T-cell (primary cell): ENCODE data around the gene LRP1. TPM values are rescaled to one million over a fixed set of nuclear protein-coding genes. Genes with fewer than 3 reads are reported as not detected.

ENCODE experiments used
- ATAC-seq, 4 experiments: fragments of 200-7000 bp in 3 of 4; fragments of 150-1000 bp in 1 of 4; cut with Tn5 transposase; replicated peaks in 1 of 4; 1 replicate in 3 of 4; 2 replicates in 1 of 4; pipeline ENCODE4 v1.10.0; 2021; ENCODE audit warnings: moderate library complexity in 3 of 4, mild to moderate bottlenecking in 2 of 4, moderate number of reproducible peaks in 1 of 4
- CTCF ChIA-PET, 2 donors: fragments of 300-600 bp; sonication (Branson Sonifier 250); formaldehyde crosslinking; loops; one replicate each; lab custom pipeline; 2022; ENCODE audit warnings: antibody characterized with exemption in 2 of 2; lab: Charles Lee
- POLR2A ChIA-PET, 2 donors: fragments of 300-600 bp; sonication (Branson Sonifier 250); formaldehyde crosslinking; loops; one replicate each; lab custom pipeline; 2022; ENCODE audit warnings: antibody characterized with exemption in 2 of 2; lab: Charles Lee
- DNase-seq, 35 experiments: peaks; one replicate each; pipeline versions ENCODE4 v3.0.0 to v3.0.0-alpha.2; 2013 to 2023
- H3K27ac ChIP-seq: one replicate; pipeline ENCODE4 v1.5.1; 2013; ENCODE audit warnings: low read length
- H3K27me3 ChIP-seq, 2 experiments: replicated peaks in 1 of 2; 1 replicate in 1 of 2; 2 replicates in 1 of 2; pipeline versions ENCODE4 v1.6.1 to v1.7.0; 2013; ENCODE audit warnings: low read length in 1 of 2, mixed read lengths in 1 of 2; ENCODE audit not compliant: control insufficient read depth in 2 of 2, insufficient read depth in 2 of 2; ENCODE audit errors: extremely low read depth in 1 of 2
- H3K36me3 ChIP-seq, 2 donors: 1 replicate in 1 of 2; 2 replicates in 1 of 2; pipeline versions ENCODE4 v1.6.1 to v1.7.0; 2013; ENCODE audit warnings: low read length in 1 of 2; ENCODE audit not compliant: control insufficient read depth in 2 of 2, insufficient read depth in 1 of 2; ENCODE audit errors: extremely low read depth in 1 of 2
- H3K4me1 ChIP-seq, 2 experiments: 1 replicate in 1 of 2; 2 replicates in 1 of 2; pipeline versions ENCODE4 v1.6.1 to v1.7.0; 2013; ENCODE audit warnings: low read length in 2 of 2, mixed read lengths in 1 of 2; ENCODE audit not compliant: insufficient read depth in 2 of 2, control insufficient read depth in 1 of 2; ENCODE audit errors: extremely low read depth in 1 of 2
- H3K4me3 ChIP-seq, 2 donors: 1 replicate in 1 of 2; 2 replicates in 1 of 2; pipeline versions ENCODE4 v1.5.1 to v1.7.0; 2013; ENCODE audit warnings: mild to moderate bottlenecking in 2 of 2, low read length in 1 of 2, moderate library complexity in 1 of 2; ENCODE audit not compliant: control insufficient read depth in 1 of 2; ENCODE audit errors: extremely low read depth in 1 of 2
- H3K9me3 ChIP-seq: 2 replicates; pipeline ENCODE4 v1.7.0; 2013
- H3K27ac Mint-ChIP-seq, 2 donors: one replicate each; pipeline ENCODE4 v1.8.0; 2020 to 2021; ENCODE audit warnings: mild to moderate bottlenecking in 2 of 2, mixed read lengths in 2 of 2
- H3K27me3 Mint-ChIP-seq, 2 donors: one replicate each; pipeline ENCODE4 v1.8.0; 2021 to 2022; ENCODE audit warnings: mixed read lengths in 2 of 2
- H3K36me3 Mint-ChIP-seq: one replicate; pipeline ENCODE4 v1.8.0; 2021; ENCODE audit warnings: mixed read lengths
- H3K4me1 Mint-ChIP-seq, 3 donors: one replicate each; pipeline ENCODE4 v1.8.0; 2020 to 2022; ENCODE audit warnings: mixed read lengths in 3 of 3, mild to moderate bottlenecking in 1 of 3
- H3K4me3 Mint-ChIP-seq, 3 donors: one replicate each; pipeline ENCODE4 v1.8.0; 2020 to 2022; ENCODE audit warnings: mild to moderate bottlenecking in 3 of 3, mixed read lengths in 3 of 3, moderate library complexity in 3 of 3
- H3K9me3 Mint-ChIP-seq, 3 donors: one replicate each; pipeline ENCODE4 v1.8.0; 2020 to 2022; ENCODE audit warnings: mixed read lengths in 3 of 3
- WGBS: methylation state at CpG from one replicate; pipeline ENCODE4 v1.1.5; 2013; ENCODE audit warnings: missing lambda C conversion rate; ENCODE audit not compliant: insufficient coverage; 5-methylcytosine and 5-hydroxymethylcytosine counted together
- total RNA-seq, 35 experiments: library from RNA in 6 of 35; stranded (reverse) in 6 of 35; fragments of 120-200 nt in 1 of 35; gene quantifications; one replicate each; pipeline versions ENCODE4 v1.2.1 to v1.2.4 and lab custom pipeline; 2013 to 2026

The LRP1 gene
- total RNA-seq, 5 donors from 2014 or later (not counting 1 experiment from before 2014, with no cell fraction given): 5.9 to 8.1 (median 7.7) TPM

DNA sequence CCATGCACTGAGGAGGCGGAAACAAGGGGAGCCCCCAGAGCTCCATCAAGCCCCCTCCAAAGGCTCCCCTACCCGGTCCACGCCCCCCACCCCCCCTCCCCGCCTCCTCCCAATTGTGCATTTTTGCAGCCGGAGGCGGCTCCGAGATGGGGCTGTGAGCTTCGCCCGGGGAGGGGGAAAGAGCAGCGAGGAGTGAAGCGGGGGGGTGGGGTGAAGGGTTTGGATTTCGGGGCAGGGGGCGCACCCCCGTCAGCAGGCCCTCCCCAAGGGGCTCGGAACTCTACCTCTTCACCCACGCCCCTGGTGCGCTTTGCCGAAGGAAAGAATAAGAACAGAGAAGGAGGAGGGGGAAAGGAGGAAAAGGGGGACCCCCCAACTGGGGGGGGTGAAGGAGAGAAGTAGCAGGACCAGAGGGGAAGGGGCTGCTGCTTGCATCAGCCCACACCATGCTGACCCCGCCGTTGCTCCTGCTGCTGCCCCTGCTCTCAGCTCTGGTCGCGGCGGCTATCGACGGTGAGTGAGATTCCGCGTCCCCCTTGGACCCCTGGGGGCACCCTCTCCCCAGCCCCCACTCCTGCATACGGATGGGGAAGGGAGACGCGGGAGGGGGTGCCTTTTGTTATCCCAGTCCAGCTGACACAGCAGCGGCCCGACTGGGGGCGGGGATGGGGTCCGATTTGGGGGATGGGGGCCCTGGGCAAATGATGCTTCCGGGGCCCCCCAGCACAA lies 400 bp downstream of the LRP1 start:
- Histone ChIP-seq H3K4me3 (peak overlapping the region; percentile 38 to 91), H3K27ac (no peak overlapping the region), H3K4me1 (peaks cover 3 to 23% of the 10 kb centered on the region in 2 experiments), H3K36me3 (no peaks in the 10 kb centered on the region), H3K27me3 (peaks cover 2 to 23% of the 10 kb centered on the region in 2 experiments), H3K9me3 (no peaks in the 10 kb centered on the region)
- peak overlapping the region; percentile 47 to 88 (median 85) for H3K4me3 Mint-ChIP-seq
- DNase-seq (no peak), ATAC-seq (no peak)
- no peaks in the 10 kb centered on the region for H3K36me3 Mint-ChIP-seq
- no peak overlapping the region for H3K27ac Mint-ChIP-seq
- CTCF ChIA-PET: interaction anchor here (0.5 to 1.9 kb wide), 10 partner anchors 17 to 860 kb away, joined by 3 to 11 read pairs (median 4); partner anchors contain the start of genes NEMP1 (in 1 of the 2) and STAT6 (in 1 of the 2)
- POLR2A ChIA-PET: interaction anchor here (0.6 to 0.8 kb wide), 5 partner anchors 17 to 1418 kb away, joined by 3 to 7 read pairs (median 4); partner anchors contain the start of gene STAT6 (in 1 of the 2)
- H3K9me3 Mint-ChIP-seq: no peaks in the 10 kb centered on the region
- H3K27me3 Mint-ChIP-seq: peaks cover 0 to 3% of the 10 kb centered on the region in 2 donors
- whole genome bisulfite sequencing: no CpG with 5 or more reads among the region's 35 CpGs
- H3K4me1 Mint-ChIP-seq: peaks cover 8 to 18% (median 15%) of the 10 kb centered on the region in 3 donors

DNA sequence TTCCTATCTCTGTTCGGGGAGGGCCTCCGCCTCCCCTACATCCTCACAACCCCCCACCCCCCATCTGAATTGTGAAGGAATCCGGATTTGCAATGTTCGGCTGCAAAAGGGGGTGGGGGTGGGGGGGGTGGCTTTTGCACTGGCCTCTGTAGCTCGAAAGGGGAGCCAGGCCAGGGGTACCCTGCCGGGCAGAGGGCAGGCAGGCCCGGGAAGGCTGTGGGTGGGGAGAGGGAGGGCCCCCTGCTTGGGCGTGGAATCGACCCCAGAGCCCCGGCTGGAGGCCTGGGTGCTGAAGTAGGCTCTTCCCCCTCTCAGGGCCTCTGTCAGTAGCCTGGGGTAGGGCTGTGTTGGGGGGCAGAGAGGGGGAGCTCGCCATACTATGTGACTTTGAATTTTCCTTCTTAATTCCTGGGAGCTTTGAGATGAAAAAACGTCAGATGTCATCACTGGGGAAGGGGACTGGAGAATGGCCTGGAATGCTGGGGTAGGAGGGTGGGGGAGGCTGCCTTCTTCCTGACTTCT lies 1.1 kb downstream of the LRP1 start:
- peaks cover 3 to 14% (median 12%) of the 10 kb centered on the region in 3 donors for H3K4me1 Mint-ChIP-seq
- Histone ChIP-seq H3K4me3 (no peak overlapping the region), H3K27me3 (peaks cover 2 to 23% of the 10 kb centered on the region in 2 experiments), H3K36me3 (no peaks in the 10 kb centered on the region), H3K9me3 (no peaks in the 10 kb centered on the region), H3K4me1 (peaks cover 3 to 23% of the 10 kb centered on the region in 2 experiments), H3K27ac (no peak overlapping the region)
- H3K27me3 Mint-ChIP-seq: peaks cover 0 to 2% of the 10 kb centered on the region in 2 donors
- ChIA-PET CTCF (interaction anchor here (0.6 to 1.9 kb wide), 2 partner anchors 60 to 118 kb away, joined by 3 to 5 read pairs; no protein-coding TSS in a partner anchor), POLR2A (interaction anchor here in 1 of 2 donors (0.6 kb wide), 1 partner anchor 18 kb away, joined by 3 read pairs; no protein-coding TSS in a partner anchor)
- H3K36me3 Mint-ChIP-seq: no peaks in the 10 kb centered on the region
- DNase-seq (no peak), ATAC-seq (no peak)
- no peaks in the 10 kb centered on the region for H3K9me3 Mint-ChIP-seq
- WGBS: 65% methylated on average over 4 of the region's 12 CpGs
- no peak overlapping the region for H3K27ac Mint-ChIP-seq
- peak overlapping the region; percentile 61 to 88 (median 70) for H3K4me3 Mint-ChIP-seq

DNA sequence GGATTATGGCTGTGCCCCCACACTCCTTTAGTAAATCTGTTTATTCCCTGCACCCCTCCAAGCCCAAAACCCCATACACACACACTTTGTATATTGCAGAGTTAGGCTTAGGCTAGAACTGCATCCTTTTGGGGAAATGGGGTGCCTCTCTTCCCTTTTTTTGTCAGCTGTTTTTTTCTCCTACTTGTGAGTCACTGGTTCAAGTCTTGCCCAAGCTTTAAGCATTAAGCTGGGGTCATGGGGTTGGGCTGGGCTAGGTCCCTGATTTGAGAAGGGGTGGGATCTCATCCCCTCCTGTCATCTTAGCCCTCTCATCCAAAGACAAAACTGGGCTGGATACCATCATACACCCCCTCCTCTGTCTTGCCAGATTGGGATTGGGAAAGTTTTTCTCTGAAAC lies 1.6 kb downstream of the LRP1 start:
- POLR2A ChIA-PET: no interaction called here
- Histone ChIP-seq H3K9me3 (no peaks in the 10 kb centered on the region), H3K36me3 (no peaks in the 10 kb centered on the region), H3K27ac (no peak overlapping the region), H3K4me3 (no peak overlapping the region), H3K4me1 (peaks cover 3 to 23% of the 10 kb centered on the region in 2 experiments), H3K27me3 (peaks cover 2 to 23% of the 10 kb centered on the region in 2 experiments)
- DNase-seq: no peak
- no peak for ATAC-seq
- CTCF ChIA-PET: interaction anchor here in 1 of 2 donors (0.6 kb wide), 1 partner anchor 119 kb away, joined by 3 read pairs; no protein-coding TSS in a partner anchor
- Mint-ChIP-seq H3K4me3 (peak overlapping the region; percentile 61 to 88 (median 70)), H3K36me3 (no peaks in the 10 kb centered on the region), H3K9me3 (no peaks in the 10 kb centered on the region), H3K4me1 (peaks cover 0 to 12% (median 11%) of the 10 kb centered on the region in 3 donors), H3K27me3 (no peaks in the 10 kb centered on the region), H3K27ac (peak overlapping the region in 1 of 2 donors; percentile 17)

DNA sequence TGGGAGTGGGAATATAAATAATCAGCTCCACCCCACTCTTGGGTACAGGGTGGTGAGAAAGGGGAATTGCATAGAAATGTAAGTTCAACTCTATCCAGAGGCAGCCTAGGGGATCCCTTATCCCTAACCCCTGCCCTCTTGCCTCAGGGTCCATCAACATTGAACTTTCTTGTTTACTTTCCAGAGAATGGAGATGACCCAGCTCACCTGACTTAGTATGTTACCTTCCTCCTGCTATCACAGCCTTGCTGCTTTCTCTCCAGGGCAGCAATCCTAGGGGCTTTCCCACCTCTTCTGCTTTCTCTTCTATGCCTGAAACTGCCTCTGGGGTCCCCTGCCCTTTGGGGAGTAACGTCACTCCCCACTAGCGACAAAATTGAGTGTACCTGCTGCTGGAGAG lies 2.7 kb downstream of the LRP1 start:
- H3K27ac Mint-ChIP-seq: peak overlapping the region; percentile 10 to 62
- no peak overlapping the region for H3K4me3 ChIP-seq
- ChIA-PET CTCF (interaction anchor here in 1 of 2 donors (0.6 kb wide), 1 partner anchor 127 kb away, joined by 3 read pairs; no protein-coding TSS in a partner anchor), POLR2A (no interaction called here)
- H3K4me1 ChIP-seq: peaks cover 3 to 23% of the 10 kb centered on the region in 2 experiments
- H3K27ac ChIP-seq: no peak overlapping the region
- no peaks in the 10 kb centered on the region for H3K36me3 Mint-ChIP-seq
- H3K36me3 ChIP-seq: no peaks in the 10 kb centered on the region
- no peaks in the 10 kb centered on the region for H3K27me3 Mint-ChIP-seq
- ATAC-seq (no peak), DNase-seq (peak in 1 of 35 experiments; percentile 16)
- H3K9me3 ChIP-seq: no peaks in the 10 kb centered on the region
- H3K4me1 Mint-ChIP-seq: peaks cover 0 to 12% (median 11%) of the 10 kb centered on the region in 3 donors
- no peaks in the 10 kb centered on the region for H3K9me3 Mint-ChIP-seq
- H3K27me3 ChIP-seq: peaks cover 0 to 23% of the 10 kb centered on the region in 2 experiments
- no peak overlapping the region for H3K4me3 Mint-ChIP-seq
- WGBS: no CpG with 5 or more reads among the region's 2 CpGs

DNA sequence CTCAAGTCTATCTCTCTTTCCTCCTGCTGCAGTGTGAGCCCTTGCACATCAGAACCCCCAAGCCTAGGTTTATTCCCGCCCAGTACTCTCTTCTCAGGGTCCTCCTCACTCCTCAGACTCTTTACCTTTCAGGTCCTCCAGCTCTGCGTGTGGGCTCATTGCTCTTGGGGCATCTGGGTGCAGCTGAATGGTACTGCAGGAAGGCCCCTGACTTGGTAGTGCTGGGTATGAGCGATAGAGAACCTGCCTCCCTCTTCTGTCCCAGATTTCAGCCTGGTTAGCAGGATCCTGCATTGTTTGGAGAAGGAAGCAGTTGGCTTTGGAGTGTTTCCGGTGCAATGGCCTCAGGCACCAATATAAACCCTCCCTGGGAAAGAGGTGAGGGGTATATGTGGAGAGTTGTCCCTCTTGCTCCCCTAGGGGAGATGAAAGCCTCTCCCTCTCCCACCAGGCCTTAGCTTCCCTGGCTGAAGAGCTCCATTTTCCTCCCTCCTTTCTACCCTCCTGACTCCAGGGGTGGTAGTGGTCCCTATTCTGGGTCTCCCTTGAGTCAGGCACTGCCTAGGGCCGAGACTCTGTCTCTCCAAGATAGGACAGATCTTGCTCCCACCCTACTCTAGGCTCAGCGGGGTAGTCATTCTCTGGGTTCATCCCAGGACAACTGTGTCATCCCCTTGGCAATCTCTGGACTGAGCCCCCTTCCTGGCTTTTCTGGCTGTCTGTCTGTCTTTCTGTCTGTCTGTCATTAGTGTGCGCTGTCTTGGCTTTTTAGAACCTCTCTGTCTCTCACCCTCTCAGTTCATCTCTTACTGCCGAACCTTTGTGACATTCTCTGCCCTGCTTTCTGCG lies 3.8 kb downstream of the LRP1 start:
- peaks cover 3 to 20% of the 10 kb centered on the region in 2 experiments for H3K4me1 ChIP-seq
- Mint-ChIP-seq H3K27me3 (no peaks in the 10 kb centered on the region), H3K36me3 (no peaks in the 10 kb centered on the region), H3K9me3 (no peaks in the 10 kb centered on the region), H3K4me3 (no peak overlapping the region), H3K27ac (peak overlapping the region in 1 of 2 donors; percentile 62), H3K4me1 (peaks cover 0 to 7% (median 7%) of the 10 kb centered on the region in 3 donors)
- no peak for ATAC-seq
- CTCF ChIA-PET: interaction anchor here in 1 of 2 donors (0.6 kb wide), 2 partner anchors 65 to 746 kb away, joined by 3 read pairs; no protein-coding TSS in a partner anchor
- H3K36me3 ChIP-seq: no peaks in the 10 kb centered on the region
- H3K27ac ChIP-seq: no peak overlapping the region
- H3K9me3 ChIP-seq: no peaks in the 10 kb centered on the region
- WGBS: 73% methylated on average over 5 of the region's 9 CpGs
- POLR2A ChIA-PET: no interaction called here
- H3K4me3 ChIP-seq: no peak overlapping the region
- H3K27me3 ChIP-seq: peaks cover 0 to 18% of the 10 kb centered on the region in 2 experiments
- no peak for DNase-seq
